Measurements from ENCODE around the gene GCNT1.
"Not testable (repeated sequence)": the region's sequence is repeated elsewhere in the genome, so short reads cannot be mapped to it uniquely, and the experiment has no call there.

The GCNT1 gene

DNA sequence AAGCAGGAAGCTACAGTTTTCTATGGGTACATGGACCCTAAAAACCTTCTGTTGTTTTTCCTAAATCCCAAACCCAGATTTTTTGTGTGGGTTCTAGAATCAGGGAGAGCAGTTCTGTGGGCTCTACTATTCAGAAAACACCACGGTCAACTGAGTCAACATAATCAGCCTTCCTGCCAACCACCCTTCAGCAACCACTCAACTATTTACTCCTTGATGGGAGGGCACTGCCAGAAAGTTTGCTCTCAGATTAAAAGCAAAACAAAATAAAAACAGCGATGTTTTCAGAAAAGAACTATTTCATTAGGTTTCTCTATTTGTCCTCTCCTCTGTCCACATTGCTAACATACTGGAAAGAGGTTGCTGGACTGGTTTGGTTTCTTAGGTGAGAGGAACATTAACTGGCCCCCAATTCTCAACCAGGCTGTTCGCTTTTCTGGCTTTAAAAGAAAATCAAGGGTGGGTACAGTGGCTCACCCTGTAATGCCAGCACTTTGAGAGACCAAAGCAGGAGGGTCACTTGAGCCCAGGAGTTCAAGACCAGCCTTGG, 72.3 kb downstream of the GCNT1 start:
- TF ChIP-seq EZH2phosphoT487 (IDR thresholded peaks at IDR 0.05; ENCODE audit: borderline replicate concordance, low read length) = no peak
- TF ChIP-seq, protein P1, sequence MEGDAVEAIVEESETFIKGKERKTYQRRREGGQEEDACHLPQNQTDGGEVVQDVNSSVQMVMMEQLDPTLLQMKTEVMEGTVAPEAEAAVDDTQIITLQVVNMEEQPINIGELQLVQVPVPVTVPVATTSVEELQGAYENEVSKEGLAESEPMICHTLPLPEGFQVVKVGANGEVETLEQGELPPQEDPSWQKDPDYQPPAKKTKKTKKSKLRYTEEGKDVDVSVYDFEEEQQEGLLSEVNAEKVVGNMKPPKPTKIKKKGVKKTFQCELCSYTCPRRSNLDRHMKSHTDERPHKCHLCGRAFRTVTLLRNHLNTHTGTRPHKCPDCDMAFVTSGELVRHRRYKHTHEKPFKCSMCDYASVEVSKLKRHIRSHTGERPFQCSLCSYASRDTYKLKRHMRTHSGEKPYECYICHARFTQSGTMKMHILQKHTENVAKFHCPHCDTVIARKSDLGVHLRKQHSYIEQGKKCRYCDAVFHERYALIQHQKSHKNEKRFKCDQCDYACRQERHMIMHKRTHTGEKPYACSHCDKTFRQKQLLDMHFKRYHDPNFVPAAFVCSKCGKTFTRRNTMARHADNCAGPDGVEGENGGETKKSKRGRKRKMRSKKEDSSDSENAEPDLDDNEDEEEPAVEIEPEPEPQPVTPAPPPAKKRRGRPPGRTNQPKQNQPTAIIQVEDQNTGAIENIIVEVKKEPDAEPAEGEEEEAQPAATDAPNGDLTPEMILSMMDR (IDR thresholded peaks at IDR 0.05; ENCODE audit: low read depth, low read length, poor library complexity, severe bottlenecking) = no peak
- no peaks in the 10 kb centered on the region for H3K27me3 ChIP-seq (ENCODE audit: control insufficient read depth, low read length)
- H3K36me3 ChIP-seq (ENCODE audit: control insufficient read depth, low read length) = no peaks in the 10 kb centered on the region
- H3K9me3 ChIP-seq (ENCODE audit: control insufficient read depth, insufficient read depth, low read length) = peaks cover 8% of the 10 kb centered on the region; the same call in 1 of the 2 replicates
- H3K4me1 ChIP-seq (ENCODE audit: control insufficient read depth, low read length) = peaks cover 14% of the 10 kb centered on the region
- no peak overlapping the region for H3K4me2 ChIP-seq (ENCODE audit: low read length)
- no peaks in the 10 kb centered on the region for H3K79me2 ChIP-seq (ENCODE audit: control insufficient read depth, low read length)
- no peaks in the 10 kb centered on the region for H3F3A ChIP-seq (ENCODE audit: control insufficient read depth, insufficient read depth)
- H3K27ac ChIP-seq (ENCODE audit: low read depth, low read length) = no peak overlapping the region
- no peak overlapping the region for H3K4me3 ChIP-seq (ENCODE audit: low read length)
- H4K20me1 ChIP-seq (ENCODE audit: control insufficient read depth, insufficient read depth, low read depth, low read length) = no peaks in the 10 kb centered on the region
- H3K9me2 ChIP-seq (replicated peaks; ENCODE audit: control insufficient read depth, low read length) = no peaks in the 10 kb centered on the region

DNA sequence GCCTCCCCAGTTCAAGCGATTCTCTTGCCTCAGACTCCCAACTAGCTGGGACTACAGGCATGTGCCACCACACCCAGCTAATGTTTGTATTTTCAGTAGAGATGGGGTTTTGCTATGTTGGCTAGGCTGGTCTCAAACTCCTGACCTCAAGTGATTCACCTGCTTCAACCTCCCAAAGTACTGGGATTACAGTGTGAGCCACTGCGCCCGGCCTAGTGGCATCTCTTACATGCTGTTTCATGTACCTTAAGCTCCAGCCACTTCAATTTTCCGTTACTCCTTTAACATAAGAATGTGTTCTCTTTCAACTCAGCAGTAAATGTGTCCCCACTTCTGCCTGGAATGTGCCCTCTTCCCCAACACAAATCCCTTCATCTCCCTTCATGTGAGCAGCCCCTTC, 73.9 kb downstream of the GCNT1 start:
- H3K4me3 ChIP-seq (ENCODE audit: low read length); H3K4me2 ChIP-seq (ENCODE audit: low read length); H3K36me3 ChIP-seq (ENCODE audit: control insufficient read depth, low read length); H3K79me2 ChIP-seq (ENCODE audit: control insufficient read depth, low read length); H3K9me3 ChIP-seq (ENCODE audit: control insufficient read depth, insufficient read depth, low read length); H3F3A ChIP-seq (ENCODE audit: control insufficient read depth, insufficient read depth); H3K9me2 ChIP-seq (replicated peaks; ENCODE audit: control insufficient read depth, low read length); H3K27me3 ChIP-seq (ENCODE audit: control insufficient read depth, low read length); H4K20me1 ChIP-seq (ENCODE audit: control insufficient read depth, insufficient read depth, low read depth, low read length); H3K27ac ChIP-seq (ENCODE audit: low read depth, low read length): not testable (repeated sequence)
- H3K4me1 ChIP-seq (ENCODE audit: control insufficient read depth, low read length) = peaks cover 14% of the 10 kb centered on the region

DNA sequence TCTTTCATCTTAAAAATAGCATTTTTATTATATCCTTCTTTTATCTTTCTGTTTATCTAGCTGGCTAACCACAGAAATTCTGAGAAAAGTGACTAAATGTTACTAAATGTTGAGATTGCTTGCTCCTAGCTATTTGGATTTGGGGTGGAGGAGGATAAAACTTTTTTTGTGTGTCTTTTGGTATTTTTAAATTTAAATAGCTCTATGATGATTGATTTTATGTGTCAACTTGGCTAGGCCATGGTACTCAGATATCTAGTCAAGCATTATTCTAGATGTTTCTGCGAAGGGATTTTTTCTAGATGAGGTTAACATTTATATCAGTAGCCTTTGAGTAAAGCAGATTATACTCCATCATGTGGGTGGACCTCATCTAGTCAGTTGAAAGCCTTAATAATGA, 75.0 kb downstream of the GCNT1 start:
- Histone ChIP-seq H3K4me1 (ENCODE audit: control insufficient read depth, low read length) (peaks cover 14% of the 10 kb centered on the region), H3K4me2 (ENCODE audit: low read length) (no peak overlapping the region), H4K20me1 (ENCODE audit: control insufficient read depth, insufficient read depth, low read depth, low read length) (no peaks in the 10 kb centered on the region), H3K36me3 (ENCODE audit: control insufficient read depth, low read length) (no peaks in the 10 kb centered on the region), H3K4me3 (ENCODE audit: low read length) (no peak overlapping the region), H3K9me3 (ENCODE audit: control insufficient read depth, insufficient read depth, low read length) (no peaks in the 10 kb centered on the region), H3F3A (ENCODE audit: control insufficient read depth, insufficient read depth) (no peaks in the 10 kb centered on the region), H3K79me2 (ENCODE audit: control insufficient read depth, low read length) (no peaks in the 10 kb centered on the region), H3K27ac (ENCODE audit: low read depth, low read length) (no peak overlapping the region), H3K27me3 (ENCODE audit: control insufficient read depth, low read length) (no peaks in the 10 kb centered on the region), H3K9me2 (replicated peaks; ENCODE audit: control insufficient read depth, low read length) (no peaks in the 10 kb centered on the region)
- TF ChIP-seq, protein P1 (IDR thresholded peaks at IDR 0.05; ENCODE audit: low read depth, low read length, poor library complexity, severe bottlenecking) = no peak
- TF ChIP-seq EZH2phosphoT487 (IDR thresholded peaks at IDR 0.05; ENCODE audit: borderline replicate concordance, low read length) = no peak

DNA sequence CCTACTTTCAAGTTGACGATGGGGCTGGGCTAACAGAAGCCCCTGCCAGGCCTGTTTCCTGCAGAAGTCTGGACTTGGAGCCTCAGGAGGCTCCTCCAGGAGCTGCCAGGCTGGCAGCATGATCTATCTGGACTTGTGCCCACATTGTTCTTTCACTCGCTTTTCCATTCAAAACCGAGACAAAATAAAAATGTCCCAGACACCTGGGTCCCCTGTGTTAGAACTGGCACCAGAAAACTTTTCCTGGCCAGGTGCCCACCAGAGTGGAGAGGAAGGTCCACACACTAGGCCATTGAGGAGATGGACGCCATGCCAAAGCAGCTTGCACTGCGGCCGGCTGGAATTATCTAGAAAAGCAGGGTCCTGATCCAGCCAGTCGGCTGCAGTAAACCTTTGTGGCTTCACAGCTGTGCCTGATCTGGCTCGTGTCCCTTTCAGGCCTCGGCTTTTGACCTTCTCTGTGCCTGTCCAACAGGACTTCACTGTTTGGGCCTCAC, 78.2 kb downstream of the GCNT1 start:
- H4K20me1 ChIP-seq (ENCODE audit: control insufficient read depth, insufficient read depth, low read depth, low read length) = no peaks in the 10 kb centered on the region
- TF ChIP-seq EZH2phosphoT487 (IDR thresholded peaks at IDR 0.05; ENCODE audit: borderline replicate concordance, low read length) = no peak
- TF ChIP-seq, protein P1 (IDR thresholded peaks at IDR 0.05; ENCODE audit: low read depth, low read length, poor library complexity, severe bottlenecking) = no peak
- H3K4me2 ChIP-seq (ENCODE audit: low read length) = no peak overlapping the region
- no peak overlapping the region for H3K4me3 ChIP-seq (ENCODE audit: low read length)
- no peak overlapping the region for H3K27ac ChIP-seq (ENCODE audit: low read depth, low read length)
- H3K9me3 ChIP-seq (ENCODE audit: control insufficient read depth, insufficient read depth, low read length) = no peaks in the 10 kb centered on the region
- H3K79me2 ChIP-seq (ENCODE audit: control insufficient read depth, low read length) = no peaks in the 10 kb centered on the region
- no peaks in the 10 kb centered on the region for H3K27me3 ChIP-seq (ENCODE audit: control insufficient read depth, low read length)
- H3F3A ChIP-seq (ENCODE audit: control insufficient read depth, insufficient read depth) = no peaks in the 10 kb centered on the region
- H3K4me1 ChIP-seq (ENCODE audit: control insufficient read depth, low read length) = peaks cover 14% of the 10 kb centered on the region
- H3K9me2 ChIP-seq (replicated peaks; ENCODE audit: control insufficient read depth, low read length) = no peaks in the 10 kb centered on the region
- H3K36me3 ChIP-seq (ENCODE audit: control insufficient read depth, low read length) = no peaks in the 10 kb centered on the region

All from DOHH2 (cell line).